Activated naive CD4-positive, alpha-beta T cell (primary cell): ENCODE measurements around the gene CAMK2B.

Source experiments
- DNase-seq, 4 experiments: peaks; one replicate each; lab custom pipeline; 2025; lab: John Stamatoyannopoulos, UW

Gene CAMK2B

DNA sequence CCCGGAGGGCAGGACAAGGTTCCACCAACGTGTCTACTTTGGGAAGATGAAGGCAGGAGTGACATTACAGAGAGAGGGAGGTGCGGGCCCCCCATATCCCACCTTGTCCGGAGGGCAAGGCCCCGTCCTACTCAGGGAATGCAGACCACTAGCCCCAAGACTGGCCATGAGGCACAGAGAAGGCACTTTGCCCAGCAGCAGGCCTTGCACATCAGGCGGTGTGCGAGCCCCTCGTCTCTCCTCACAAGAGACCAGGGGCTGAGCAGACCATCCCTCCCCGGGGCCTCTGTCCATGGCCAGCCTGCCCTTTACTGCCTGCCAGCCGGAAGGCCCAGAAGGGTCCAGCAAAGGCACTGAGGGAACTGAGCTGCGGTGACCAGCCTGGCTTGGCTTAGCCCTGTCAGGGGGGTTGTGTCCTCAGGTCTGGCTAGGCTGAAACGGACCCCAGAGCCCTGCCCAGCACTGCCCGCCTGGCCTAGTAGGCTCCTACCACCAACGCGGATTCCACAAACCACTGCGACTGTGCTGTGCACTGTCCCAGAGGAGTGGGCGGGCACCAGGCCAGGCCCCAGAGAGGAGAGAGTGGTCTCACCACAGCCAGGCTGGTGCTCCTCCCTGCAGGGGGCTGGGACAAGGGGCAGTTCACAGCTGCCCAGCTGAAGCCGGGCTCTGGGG lies 16.7 kb downstream of the CAMK2B start:
- DNase-seq: no peak

DNA sequence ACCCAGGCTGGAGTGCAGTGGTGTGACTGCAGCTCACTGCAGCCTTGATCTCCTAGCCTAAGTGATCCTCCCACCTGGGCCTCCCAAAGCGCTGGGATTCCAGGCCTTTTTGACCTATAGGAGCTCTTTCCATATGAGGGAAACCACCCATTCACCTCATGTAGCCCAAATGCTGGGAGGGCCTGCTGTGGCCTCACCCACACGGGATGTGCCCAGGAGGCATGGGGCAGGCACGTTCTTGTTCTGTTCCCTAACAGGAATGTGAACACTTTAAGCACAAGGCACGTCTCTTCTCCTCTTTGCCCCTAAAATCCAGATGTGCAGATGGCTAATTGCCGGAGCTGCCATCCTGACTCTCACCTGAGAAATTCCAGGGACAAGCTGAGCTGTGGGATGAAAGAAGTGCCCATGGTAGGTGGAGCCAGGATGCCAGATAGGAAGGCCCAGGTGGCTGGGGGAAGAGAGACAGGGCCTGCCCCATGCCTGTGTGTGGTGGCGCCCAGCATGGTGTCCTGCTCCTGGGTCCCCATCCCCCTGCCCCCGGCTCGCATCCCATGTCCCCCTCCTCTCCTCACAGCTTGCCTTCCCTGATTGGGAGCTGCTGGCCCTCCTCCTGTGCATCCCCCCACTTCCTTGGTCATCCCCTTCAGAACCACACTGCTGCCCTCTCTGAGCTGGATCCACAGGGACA lies 17.3 kb downstream of the CAMK2B start:
- no peak for DNase-seq

DNA sequence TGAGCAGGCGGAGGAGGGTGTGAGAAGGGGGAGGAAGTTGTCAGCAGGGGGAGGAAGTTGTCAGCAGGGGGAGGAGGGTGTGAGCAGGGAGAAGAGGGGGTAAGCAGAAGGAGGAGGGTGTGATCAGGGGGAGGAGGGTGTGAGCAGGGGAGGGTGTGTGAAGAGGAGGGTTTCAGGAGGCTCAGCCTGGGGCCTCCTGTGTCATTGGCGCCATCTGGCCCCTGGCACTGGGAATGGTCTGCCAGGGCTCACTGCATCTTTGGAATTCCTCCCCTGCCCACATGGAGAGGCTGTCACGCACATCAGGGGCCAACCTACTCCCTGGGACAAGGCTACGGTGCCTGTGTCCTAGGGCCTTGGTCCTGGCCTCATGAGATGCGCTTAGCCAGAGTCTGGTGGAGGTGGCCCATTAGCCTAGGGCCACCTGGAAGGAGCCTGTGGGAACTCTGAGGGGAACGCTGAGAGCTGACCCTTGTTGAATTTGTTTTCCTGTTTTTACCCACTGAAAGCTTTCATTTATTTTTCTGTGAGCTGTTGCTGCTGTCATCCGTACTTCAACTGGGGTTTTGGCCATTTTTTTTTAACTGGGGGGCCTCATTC lies 18.0 kb downstream of the CAMK2B start:
- no peak for DNase-seq

DNA sequence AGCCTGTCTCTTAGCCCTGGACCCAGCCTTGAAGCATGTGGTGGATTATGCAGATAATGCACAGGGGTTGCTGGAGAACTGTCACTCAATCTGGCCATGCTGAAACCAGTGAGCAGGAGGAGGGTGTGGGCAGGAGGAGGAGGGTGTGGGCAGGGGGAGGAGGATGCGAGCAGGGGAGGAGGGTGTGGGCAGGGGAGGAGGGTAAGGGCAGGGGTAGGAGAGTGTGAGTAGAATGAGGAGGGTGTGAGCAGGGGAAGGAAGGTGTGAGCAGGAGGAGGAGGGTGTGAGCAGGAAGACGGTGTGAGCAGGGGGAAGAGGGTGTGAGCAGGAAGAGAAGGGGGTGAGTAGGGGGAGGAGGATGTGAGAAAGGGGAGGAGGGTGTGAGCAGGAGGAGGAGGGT lies 18.8 kb downstream of the CAMK2B start:
- DNase-seq: no peak

DNA sequence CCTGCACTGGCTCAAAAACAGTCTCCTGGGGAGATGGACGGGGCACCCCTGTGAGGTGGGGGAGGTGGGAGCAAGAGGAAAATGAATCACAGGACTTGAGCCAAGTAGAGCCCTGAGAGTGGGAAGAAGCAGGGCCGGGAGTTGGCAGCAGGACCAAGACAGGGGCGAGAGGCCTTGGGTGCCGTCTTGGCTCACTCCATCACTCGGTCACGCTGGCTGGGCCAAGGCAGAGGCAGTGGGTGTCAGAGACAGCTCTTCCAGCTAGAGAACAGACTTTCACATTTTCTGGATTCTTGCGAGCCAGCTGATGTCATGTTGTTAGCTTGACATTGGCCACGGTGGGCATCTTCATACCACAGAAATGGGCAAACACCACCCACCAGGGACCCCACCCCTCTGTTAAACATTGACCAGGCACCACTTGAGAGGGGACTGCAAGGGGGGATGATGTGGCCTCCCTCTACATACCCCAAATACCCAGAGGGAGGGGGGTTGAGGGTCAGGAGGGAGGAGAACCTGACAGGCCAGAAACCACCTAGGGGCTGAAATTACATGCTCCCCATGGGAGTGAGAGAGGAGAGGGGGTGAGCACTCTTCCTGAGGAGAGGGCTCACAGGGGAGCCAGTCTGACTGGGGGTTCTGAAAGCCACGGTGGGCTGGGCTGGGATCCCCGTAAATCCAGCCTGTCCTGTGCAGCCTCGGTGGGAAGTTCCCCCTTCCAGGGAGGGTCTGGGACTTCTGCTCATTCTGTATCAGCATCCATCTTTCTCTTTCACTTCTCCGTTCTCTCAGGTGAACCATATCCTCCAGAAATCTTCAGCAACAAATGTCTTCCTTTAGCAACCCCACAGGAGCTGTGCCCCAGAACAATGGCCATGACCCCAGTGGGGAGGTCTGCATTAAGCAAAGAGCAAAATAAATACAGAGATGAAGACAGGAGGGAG lies 19.6 kb downstream of the CAMK2B start:
- no peak for DNase-seq

DNA sequence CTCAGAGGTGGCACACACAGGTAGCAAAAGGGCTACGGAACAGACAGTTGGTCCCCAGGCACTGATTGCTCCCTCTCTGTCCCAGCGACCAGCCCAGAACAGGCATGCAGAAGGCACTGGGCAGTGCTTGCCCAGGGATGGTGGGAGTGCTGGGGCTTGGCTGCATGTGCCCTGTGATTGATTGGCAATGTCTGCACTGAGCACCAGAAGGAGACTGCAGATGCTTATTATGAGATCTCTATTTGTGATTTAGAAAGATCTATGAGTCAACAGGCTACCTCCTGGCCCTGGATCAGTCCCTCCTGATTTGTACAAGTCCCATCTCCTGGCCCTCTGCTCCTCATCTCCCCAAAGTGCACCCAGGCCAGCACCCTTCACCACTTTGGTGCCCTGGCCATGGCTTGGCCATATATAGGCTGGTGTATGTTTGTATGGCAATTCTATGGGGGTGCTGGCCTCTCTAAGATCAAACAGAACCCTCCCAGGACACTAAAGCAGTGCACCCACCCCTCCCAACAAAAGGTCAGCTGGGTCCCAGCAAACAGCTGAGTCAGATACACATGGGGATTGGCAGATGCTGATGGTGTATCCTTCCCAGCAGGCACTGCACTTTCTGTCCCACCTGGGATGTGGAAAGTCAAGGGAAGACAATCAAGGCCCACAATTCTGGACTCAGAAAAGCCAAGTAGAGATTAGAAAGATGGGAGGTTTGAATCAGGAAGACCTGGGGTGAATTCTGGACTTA lies 30.9 kb downstream of the CAMK2B start:
- DNase-seq: no peak

DNA sequence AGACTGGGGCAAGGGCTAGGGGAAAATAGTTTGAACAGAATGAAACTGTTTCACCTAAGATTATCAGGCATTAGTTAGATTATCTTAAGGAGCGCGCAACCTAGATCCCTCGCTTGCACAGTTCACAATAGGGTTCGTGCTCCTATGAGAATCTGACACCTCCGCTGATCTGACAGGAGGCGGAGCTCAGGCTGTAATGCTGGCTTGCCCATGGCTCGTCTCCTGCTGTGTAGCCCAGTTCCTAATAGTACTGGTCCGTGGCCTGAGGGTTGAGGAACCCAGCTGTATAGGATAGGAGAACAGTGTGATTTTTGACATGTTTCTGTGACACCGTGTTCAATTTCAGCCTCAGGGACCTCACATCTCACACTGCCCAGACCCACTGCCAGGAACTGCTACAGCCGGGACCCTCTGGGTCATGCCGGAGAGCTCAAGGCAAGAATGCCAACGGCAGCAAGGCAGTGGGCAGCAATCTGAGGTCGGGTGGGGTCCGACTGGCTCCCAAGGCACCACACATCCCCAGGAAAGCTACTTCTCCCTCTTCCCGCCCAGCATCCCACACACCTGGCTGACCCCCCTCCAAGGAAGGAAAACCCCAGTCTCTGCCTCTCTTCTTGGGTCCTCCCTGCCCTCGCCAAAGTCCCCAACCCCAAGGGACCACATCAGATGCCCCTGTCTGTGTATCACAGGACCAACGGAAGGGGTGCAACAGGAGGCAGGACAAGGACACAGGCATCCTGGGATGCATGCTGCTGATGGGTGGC lies 31.7 kb downstream of the CAMK2B start:
- no peak for DNase-seq

DNA sequence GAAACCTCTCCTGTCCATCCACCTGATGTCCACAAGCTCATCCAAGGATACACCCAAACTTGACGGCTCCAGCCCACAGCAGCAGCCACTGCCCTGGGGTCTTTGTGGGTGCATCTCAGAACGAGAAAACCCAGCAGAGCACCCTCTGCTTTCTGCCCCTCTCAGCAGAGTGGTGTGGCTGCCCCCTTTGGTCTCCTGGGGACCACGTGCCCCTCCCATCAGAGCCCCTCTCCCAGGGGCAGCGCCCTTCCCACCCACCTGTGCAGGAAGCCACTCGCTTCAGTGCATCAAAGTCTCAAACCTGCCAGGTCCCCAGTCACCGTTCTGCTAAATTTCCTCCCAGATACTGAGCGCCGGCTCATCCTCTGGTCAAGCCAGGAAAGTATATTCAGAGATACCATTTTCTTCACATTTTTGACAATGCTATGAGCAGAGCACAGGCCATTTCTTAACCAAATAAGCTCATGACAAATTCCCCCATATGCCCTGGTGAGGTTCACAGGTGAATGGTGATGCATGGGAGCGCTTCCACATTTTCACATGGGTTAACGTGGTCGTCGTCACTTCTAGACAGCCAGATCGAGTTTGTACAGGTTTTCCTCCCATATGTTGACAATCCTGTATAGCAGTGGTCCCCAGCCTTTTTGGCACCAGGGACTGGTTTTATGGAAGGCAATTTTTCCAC lies 32.4 kb downstream of the CAMK2B start:
- DNase-seq: no peak

DNA sequence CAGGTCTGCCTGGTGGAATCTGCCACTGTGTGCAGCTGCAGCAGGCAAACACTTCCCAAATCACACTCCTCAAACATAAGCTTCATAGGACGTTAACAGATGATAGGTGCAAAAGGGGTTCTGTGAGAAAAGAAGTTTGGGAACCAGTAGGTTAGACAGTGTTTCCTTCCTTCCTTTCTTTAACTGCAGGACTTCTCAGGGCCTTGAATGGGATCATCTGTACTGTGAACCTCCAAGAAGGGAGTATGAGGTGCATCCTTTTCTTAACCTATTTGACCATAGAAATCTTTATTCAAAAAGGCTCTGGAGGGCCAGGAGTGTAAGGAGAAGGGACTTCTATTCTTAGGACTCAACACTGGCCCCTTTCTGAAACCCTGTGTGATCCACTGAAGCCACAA lies 33.0 kb downstream of the CAMK2B start:
- no peak for DNase-seq

DNA sequence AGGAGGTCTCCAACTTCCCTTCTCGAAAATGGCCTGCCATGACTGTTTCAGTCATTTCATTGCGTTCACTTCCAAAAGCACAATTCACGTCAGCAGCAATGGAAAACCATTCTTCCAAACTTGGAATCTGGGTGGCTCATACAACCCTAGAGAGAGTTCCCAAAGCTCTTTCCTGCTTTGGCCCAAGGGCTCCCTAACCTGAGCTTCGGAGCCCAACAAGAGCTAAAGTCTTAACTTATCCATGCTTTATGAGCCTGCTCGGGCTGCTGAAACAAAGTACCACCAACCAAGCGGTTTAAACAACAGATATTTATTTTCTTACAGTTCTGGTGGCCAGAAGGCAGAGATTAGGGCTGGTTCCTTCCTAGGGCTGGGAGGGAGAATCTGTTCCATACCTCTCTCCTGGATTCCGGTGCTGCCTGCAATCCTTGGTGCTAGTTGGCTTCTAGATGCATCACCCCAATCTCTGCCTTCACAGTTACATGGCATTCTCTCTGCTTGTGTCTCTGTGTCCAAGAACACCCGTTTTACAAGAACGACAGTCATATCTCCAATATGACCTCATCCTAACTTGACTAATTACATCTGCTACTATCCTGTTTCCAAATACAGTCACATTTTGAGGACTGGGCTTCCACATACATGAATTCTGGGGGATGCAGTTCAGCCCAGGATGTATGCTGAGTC lies 33.5 kb downstream of the CAMK2B start:
- DNase-seq: no peak

DNA sequence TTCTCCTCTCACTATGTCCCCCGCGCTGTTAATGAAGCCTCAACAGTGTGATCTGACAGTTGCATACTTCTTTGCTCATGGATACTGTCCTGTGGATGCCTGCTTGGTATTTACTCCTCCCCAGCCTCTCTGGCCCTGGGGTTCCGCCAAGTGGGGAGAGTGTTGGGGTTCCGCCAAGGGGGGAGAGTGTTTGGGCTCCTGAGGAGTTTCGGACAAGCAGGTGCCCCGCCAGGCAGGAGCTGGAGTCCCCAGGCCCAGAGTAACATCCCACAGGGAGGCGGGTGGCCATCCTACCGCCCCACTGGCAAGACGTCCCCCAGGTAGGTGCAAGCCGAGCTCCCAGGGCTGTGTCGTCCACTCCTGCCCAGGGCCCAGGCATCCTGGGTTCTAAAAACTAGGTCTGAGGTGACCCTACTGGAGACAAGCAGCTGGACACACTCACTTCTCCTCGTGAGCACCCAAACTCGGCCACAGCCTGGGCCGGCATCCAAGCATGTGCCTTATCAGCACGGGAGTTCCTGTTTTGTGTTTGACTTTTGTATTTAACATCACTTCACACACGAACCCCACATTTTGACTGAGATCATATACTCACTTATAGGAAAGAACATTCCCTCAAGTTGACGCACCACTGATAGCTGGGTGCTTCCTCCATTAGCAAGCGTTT lies 34.2 kb downstream of the CAMK2B start:
- no peak for DNase-seq

DNA sequence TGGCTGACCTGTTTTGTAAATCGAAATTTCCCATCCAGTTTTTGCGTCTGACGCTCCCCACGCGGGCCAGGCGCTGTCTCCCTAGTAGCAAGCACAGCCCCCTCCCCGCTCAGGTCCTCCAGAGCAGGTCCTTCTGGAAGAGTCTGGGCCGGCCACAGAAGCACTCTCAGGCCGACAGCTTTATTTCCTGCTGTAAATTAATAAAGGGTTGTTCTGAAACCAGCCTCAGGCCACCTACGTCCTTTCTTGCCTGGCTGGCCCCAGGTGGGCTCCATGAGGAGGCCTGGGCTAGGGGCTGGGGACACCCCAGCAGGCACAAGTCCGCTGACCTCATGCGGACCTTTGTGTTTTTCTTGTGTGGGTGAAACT lies 35.2 kb downstream of the CAMK2B start:
- DNase-seq: no peak

DNA sequence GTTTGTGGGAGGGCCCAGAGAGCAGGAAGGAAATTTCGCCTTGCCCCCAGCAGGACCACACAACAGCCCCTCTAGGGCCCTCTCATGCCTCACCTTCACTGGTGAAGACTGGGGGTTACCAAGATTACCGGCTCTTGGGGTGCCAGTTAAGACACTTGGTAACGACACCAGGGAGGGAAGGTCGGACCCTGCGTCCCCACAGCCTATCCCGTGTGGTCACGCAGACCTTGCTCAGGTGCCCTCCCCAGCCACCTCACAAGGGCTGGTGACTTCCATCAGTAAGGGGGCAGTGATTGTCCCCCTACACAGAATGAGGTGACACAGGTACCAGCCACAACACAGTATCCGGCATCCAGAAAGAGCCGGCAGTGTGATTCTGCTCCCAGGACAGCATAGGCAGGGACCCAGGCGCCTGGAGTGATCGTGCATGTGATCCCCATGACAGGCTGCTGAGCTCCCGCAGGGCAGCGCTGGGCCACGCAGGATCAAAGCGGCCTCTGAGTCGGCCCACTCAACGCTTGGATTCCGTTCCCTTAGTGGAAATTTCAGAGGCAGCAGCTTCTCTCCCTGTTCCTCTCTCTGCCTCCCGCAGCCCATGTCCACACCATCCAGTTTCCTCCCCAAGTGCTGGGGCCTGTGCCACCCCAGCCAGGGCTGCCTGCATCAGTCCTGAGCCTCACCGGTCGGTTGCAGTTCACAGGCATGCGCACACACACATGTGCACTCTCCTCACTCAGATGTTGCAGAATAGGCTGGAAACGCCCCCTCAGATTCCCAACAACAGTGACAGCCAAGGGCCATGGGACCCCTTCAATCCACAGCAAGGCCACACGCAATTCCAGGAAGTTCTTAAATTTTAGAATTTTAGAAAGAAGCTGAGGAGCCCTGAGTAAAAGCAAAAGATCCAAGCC lies 35.8 kb downstream of the CAMK2B start:
- no peak for DNase-seq

DNA sequence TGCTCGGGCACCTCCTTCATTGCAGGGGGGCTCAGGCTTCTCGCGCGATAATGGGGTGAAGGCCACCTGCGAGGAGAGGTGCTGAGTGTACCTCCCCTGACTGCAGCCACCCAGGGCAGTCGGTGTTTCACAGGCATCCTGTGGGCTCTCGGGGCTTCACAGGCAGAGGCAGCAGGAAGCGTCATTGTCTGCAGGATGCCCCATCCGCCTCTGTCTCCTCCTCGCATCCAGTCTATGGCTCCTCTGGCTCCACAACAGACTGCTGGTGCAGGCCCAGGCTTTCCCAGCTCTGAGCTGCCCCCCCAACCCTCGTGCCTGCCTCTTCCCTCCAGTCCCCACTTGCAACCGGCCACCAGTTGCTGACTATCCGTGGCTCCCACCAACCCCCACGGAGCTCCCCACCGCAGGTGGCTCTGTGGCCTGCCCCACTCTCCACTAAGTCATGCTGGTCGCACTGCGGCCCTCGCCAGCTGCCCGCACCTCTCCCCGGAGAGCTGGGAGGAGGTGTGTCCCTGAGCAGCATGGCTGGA lies 36.5 kb downstream of the CAMK2B start:
- DNase-seq: no peak

DNA sequence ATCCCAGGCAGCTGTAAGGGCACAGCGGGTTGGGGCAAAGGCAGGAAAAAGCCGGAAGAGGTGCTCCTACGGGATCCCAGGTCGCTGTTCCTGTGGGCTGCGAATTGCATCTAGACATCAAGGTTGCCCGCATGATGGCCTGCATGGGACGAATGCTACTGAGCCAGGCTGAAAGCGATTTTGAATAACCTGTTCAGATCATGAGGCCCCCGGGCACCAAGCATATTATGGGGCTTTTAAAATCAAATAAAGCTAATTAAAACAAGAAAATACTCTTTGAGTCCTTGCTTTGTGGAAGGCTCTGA lies 37.1 kb downstream of the CAMK2B start:
- DNase-seq: no peak

DNA sequence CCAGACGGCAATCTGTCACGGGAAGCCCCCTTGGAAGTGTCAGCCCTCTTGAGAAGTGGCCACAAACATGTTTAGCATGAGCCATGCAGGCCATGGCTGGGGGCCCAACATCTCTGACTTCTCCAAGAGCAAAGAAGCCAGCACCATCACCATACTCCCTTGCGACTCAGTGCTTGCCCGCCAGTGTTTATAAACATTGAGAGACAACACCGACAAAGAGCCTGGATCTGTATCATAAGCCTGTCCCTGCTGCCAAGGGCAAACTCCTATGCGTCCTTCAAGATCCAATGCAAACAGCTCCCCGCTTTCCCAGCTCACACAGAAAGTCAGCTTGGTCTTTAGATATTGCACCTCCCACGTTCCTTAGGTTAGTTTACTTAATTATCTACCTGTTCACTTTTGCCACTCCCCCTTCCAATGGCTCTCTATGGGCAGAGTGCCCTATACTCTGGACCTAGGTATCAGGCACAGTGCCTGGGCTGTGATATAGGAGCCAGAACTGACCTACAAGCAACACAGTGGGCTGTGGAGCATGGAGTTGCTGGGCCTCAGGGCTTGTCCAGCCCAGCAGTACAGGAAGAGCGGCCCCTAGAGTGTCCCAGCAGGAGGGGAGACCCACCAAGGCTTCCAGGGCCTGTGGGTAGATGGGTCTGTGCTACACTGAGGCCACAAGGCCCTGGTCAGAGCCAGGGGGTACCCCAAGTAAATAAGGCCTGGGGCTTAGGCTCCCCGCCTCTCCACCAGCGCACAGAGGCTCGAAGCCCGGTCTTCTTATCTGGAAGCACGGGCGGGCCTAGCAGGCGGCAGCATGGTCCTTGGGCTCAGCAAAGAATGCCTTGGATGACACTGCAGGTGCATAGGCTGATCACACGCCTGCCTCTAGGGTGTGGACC lies 37.7 kb downstream of the CAMK2B start:
- DNase-seq: no peak
